ENCODE data around the gene MSH3. TPM values are rescaled to one million over a fixed set of nuclear protein-coding genes. Genes with fewer than 3 reads are reported as not detected.
A peak's percentile ranks its signal among the peaks of the same experiment; 100 is the strongest.

MSH3 gene
- total RNA-seq, 4 donors from 2014 or later = 11.0 to 15.0 (median 12.4) TPM

GRCh38 chr5:80615266-80615914, 39.1 kb upstream of the MSH3 start:
- Histone ChIP-seq H3K4me1 (no peaks in the 10 kb centered on the region), H3K27ac (no peak overlapping the region), H3K9me3 (no peaks in the 10 kb centered on the region), H3K36me3 (no peaks in the 10 kb centered on the region), H3K27me3 (no peaks in the 10 kb centered on the region), H3K4me3 (peak overlapping the region; percentile 2)
- TF ChIP-seq POLR2A (IDR thresholded peaks at IDR 0.05) (no peak), POLR2AphosphoS5 (IDR thresholded peaks at IDR 0.05) (no peak)
- 63% methylated on average over 14 of the region's 17 CpGs for WGBS
- no peak for DNase-seq (ENCODE audit: low spot score in 2 of 2)

GRCh38 chr5:80618438-80618837, 36.0 kb upstream of the MSH3 start:
- H3K27me3 ChIP-seq = no peaks in the 10 kb centered on the region
- no peaks in the 10 kb centered on the region for H3K9me3 ChIP-seq
- no peak overlapping the region for H3K27ac ChIP-seq
- TF ChIP-seq CTCF (IDR thresholded peaks at IDR 0.05) = no peak
- no peak for TF ChIP-seq POLR2A (IDR thresholded peaks at IDR 0.05)
- no peak for TF ChIP-seq POLR2AphosphoS5 (IDR thresholded peaks at IDR 0.05)
- TF ChIP-seq EP300 (IDR thresholded peaks at IDR 0.05) = no peak
- no peak for DNase-seq (ENCODE audit: low spot score in 2 of 2)
- H3K36me3 ChIP-seq = no peaks in the 10 kb centered on the region
- no peak overlapping the region for H3K4me3 ChIP-seq
- WGBS = 96% methylated on average over 4 of the region's 4 CpGs
- H3K4me1 ChIP-seq = no peaks in the 10 kb centered on the region

GRCh38 chr5:80619086-80619485, 35.4 kb upstream of the MSH3 start:
- H3K4me1 ChIP-seq = no peaks in the 10 kb centered on the region
- no peak overlapping the region for H3K4me3 ChIP-seq
- H3K27ac ChIP-seq = no peak overlapping the region
- no peaks in the 10 kb centered on the region for H3K9me3 ChIP-seq
- 71% methylated on average over 1 of the region's 1 CpG for WGBS
- TF ChIP-seq EP300 (IDR thresholded peaks at IDR 0.05) (no peak), CTCF (IDR thresholded peaks at IDR 0.05) (no peak), POLR2A (IDR thresholded peaks at IDR 0.05) (no peak), POLR2AphosphoS5 (IDR thresholded peaks at IDR 0.05) (no peak)
- DNase-seq (ENCODE audit: low spot score in 2 of 2) = no peak
- H3K27me3 ChIP-seq = no peaks in the 10 kb centered on the region
- no peaks in the 10 kb centered on the region for H3K36me3 ChIP-seq

- Histone ChIP-seq H3K27ac (no peak overlapping the region), H3K4me1 (no peaks in the 10 kb centered on the region), H3K36me3 (no peaks in the 10 kb centered on the region), H3K27me3 (no peaks in the 10 kb centered on the region), H3K4me3 (no peak overlapping the region), H3K9me3 (no peaks in the 10 kb centered on the region)
- 76% methylated on average over 4 of the region's 4 CpGs for WGBS
- DNase-seq (ENCODE audit: low spot score in 2 of 2) = no peak
- TF ChIP-seq POLR2A (IDR thresholded peaks at IDR 0.05) (no peak), POLR2AphosphoS5 (IDR thresholded peaks at IDR 0.05) (no peak), EP300 (IDR thresholded peaks at IDR 0.05) (no peak), CTCF (IDR thresholded peaks at IDR 0.05) (no peak)
Measured at GRCh38 chr5:80620211-80620610, 34.2 kb upstream of the MSH3 start.

- no peak overlapping the region for H3K27ac ChIP-seq
- 97% methylated on average over 2 of the region's 2 CpGs for WGBS
- DNase-seq (ENCODE audit: low spot score in 2 of 2) = no peak
- H3K4me1 ChIP-seq = no peaks in the 10 kb centered on the region
- TF ChIP-seq EP300 (IDR thresholded peaks at IDR 0.05) = no peak
- no peak for TF ChIP-seq POLR2A (IDR thresholded peaks at IDR 0.05)
- TF ChIP-seq CTCF (IDR thresholded peaks at IDR 0.05) = no peak
- no peak for TF ChIP-seq POLR2AphosphoS5 (IDR thresholded peaks at IDR 0.05)
- H3K9me3 ChIP-seq = no peaks in the 10 kb centered on the region
- H3K36me3 ChIP-seq = no peaks in the 10 kb centered on the region
- H3K27me3 ChIP-seq = no peaks in the 10 kb centered on the region
- H3K4me3 ChIP-seq = no peak overlapping the region
Measured at GRCh38 chr5:80622756-80623155, 31.7 kb upstream of the MSH3 start.

- no peak overlapping the region for H3K4me3 ChIP-seq
- 61% methylated on average over 4 of the region's 4 CpGs for WGBS
- no peaks in the 10 kb centered on the region for H3K9me3 ChIP-seq
- no peak overlapping the region for H3K27ac ChIP-seq
- H3K36me3 ChIP-seq = no peaks in the 10 kb centered on the region
- H3K4me1 ChIP-seq = no peaks in the 10 kb centered on the region
- H3K27me3 ChIP-seq = no peaks in the 10 kb centered on the region
- TF ChIP-seq EP300 (IDR thresholded peaks at IDR 0.05) = no peak
- TF ChIP-seq POLR2A (IDR thresholded peaks at IDR 0.05) = no peak
- no peak for TF ChIP-seq POLR2AphosphoS5 (IDR thresholded peaks at IDR 0.05)
- TF ChIP-seq CTCF (IDR thresholded peaks at IDR 0.05) = no peak
- DNase-seq (ENCODE audit: low spot score in 2 of 2) = no peak
Measured at GRCh38 chr5:80623999-80624398, 30.5 kb upstream of the MSH3 start.

All from suprapubic skin (tissue), 4 donors.